Raji (cell line): Measurements from ENCODE around the gene INPP5A.

Source experiments
- POLR2A ChIP-seq: IDR thresholded peaks from 2 replicates; pipeline ENCODE4 v1.6.1; 2011; ENCODE audit warnings: low read depth, low read length, control low read depth; ENCODE audit not compliant: insufficient read depth

Gene INPP5A

DNA sequence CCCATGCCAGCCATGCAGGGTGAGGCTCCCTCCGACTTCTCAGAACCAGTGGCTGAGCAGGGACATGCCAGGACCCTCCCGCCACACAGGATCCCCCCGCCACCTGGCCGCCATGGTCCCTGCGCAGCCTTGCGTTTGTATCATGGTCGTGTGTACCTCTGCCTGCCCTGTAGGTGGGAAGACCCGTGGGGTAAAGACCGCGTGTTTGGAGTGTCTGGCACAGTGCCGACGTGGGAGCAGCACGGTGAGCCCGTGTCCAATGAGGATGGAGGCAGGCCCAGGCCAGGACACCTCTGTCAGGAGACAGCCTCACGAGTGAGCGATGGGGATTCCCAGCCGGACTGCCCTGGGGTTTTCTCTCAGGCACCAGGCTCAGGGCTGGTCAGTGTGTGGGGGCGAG lies 216.5 kb downstream of the INPP5A start:
- no peak for TF ChIP-seq POLR2A

DNA sequence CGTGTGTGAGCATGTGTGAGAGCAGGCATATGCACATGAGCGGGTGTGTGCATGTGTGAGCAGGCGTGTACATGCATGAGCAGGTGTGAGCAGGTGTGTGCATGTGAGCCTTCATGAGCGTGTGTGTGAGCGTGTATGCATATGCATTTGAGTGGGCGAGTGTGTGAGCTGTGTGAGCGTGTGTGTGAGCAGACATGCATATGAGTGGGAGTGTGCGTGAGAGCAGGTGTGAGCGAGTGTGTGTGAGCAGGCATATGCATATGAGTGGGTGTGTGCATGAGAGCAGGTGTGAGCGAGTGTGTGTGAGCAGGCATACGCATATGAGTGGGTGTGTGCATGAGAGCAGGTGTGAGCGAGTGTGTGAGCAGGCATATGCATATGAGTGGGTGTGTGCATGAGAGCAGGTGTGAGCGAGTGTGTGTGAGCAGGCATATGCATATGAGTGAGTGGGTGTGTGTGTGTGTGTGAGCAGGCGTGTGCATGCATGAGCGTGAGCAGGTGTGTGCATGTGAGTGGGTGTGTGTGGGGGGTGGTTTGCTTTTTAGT lies 217.7 kb downstream of the INPP5A start:
- TF ChIP-seq POLR2A, result no peak

DNA sequence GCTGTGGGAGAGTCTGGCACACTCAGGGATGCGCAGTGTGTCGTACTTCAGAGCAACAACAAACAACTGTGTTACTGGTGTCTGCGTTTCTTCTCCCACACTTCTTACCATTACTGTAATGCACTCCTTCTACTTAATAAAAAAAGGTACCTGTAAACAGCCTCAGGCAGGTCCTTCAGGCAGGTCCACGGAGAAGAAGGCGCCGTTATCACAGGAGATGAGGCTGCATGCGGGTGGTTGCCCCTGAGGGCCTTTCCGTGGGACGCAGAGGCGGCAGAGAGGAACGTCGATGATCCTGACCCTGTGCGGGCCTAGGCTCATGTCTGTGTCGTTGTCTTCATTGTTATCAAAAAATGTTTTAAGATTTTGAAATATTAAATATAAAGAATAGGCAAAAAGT lies 219.0 kb downstream of the INPP5A start:
- TF ChIP-seq POLR2A, result no peak

DNA sequence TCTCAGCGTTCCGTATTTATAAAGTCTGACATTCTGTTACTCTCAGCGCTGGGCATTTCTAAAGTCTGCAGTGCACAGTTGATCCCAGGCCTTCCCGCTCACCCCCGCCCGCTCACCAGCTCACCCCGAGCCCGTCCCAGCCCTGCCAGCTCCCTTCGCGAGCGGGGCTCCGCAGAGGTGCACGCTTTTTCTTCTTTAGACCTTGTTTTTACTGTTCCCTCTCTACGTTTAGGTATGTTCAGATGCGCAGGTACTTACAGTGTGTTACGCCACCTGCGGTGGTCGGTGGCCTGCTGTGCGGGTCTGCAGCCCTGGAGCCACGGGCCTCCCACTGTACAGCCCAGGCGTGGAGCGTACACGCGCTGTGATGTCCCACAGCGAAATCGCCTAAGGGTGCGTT lies 219.6 kb downstream of the INPP5A start:
- no peak for TF ChIP-seq POLR2A

DNA sequence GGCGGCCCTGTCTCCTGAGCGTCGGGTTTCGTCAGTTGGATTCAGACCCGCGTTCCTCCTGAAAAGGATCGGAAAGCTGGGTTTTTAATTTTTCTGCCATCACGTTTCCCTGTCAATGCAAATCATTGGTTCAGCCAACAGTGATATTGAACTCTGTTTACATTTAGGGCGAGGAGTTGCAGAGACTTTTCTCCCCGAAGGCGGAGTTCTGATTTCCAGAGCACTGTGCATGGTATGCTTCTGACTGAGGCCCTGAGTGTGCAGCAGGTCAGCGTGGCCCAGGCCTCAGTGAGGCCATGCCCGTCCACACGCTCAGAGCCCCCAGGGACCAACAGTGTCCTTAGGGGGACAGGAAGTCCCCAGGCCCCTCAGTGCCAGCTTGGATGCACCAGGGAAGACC lies 221.3 kb downstream of the INPP5A start:
- TF ChIP-seq POLR2A, result no peak

DNA sequence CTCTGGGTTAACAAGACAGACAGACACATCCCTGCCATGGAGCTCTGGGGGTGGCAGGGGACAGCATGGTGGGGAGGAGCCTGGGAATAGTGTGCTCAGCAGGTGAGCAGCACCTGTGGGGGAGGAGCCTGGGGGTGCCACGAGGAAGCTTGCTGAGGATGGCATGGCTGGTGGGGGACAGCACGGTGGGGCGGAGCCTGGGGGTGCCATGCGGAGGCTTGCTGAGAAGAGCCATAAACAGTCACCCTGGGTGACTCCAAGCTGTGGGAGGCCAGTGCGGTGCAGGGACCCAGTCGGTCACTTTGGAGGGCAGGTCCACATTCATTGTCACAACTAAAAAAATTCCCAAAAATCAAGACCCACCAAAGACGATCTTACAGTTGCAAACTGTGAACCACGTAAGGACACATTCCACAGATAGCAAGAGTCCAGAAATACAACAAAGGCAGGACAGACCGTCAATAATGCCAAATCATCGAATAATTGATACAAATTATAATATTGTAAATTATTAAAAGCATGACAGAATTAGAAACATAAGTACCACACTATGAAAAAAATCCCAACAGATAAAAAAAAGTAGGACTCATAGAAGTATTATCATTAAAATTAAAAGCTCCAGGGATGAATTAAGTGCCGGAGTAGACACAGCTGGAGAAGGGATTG lies 223.9 kb downstream of the INPP5A start:
- TF ChIP-seq POLR2A, result no peak

DNA sequence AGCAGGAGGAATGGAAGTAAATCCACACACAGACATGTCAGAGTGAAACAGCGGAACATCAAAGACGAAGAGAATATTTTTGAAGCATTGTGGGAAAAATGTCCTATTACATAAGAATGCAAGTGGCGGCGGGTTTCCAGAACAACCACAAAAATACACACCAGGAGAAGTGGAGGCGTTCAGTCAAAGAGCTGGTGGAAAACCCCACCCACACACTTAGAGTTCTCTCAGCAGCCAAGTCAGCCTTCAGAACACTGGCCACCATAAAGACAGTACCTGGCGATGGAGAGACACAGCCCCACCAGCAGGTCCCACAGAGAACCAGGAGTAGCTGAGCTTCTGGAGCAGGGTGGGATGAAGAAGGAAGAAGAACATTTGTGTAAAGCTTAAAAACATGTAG lies 224.7 kb downstream of the INPP5A start:
- no peak for TF ChIP-seq POLR2A

DNA sequence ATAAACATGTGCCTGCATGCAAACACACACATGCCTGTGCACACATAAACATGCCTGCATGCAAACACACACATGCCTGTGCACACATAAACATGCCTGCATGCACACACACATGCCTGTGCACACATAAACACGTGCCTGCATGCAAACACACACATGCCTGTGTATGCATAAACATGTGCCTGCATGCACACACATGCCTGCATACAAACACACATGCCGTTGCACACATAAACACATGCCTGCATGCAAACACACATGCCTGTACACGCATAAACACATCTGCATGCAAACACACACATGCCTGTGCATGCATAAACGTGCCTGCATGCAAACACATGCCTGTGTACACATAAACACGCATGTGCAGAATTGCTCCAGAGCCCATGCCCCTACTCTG lies 226.0 kb downstream of the INPP5A start:
- TF ChIP-seq POLR2A, result no peak

DNA sequence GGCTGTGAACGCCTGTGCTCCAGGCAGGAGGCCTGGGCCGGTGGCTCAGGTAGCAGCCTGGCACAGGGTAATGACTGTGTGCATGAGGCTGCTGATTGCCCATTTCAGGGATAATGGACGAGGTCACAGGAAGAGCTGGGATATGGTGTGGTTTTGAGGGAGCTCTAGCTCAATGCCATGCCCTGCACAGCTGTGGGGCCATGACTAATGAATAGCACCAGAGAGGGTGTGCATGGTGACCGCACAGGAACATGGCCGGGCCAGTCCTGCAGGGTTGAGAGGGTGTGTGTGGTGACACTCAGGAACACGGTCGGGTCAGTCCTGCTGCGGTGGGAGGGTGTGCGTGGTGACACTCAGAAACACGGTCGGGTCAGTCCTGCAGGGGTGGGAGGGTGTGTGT lies 226.5 kb downstream of the INPP5A start:
- no peak for TF ChIP-seq POLR2A

DNA sequence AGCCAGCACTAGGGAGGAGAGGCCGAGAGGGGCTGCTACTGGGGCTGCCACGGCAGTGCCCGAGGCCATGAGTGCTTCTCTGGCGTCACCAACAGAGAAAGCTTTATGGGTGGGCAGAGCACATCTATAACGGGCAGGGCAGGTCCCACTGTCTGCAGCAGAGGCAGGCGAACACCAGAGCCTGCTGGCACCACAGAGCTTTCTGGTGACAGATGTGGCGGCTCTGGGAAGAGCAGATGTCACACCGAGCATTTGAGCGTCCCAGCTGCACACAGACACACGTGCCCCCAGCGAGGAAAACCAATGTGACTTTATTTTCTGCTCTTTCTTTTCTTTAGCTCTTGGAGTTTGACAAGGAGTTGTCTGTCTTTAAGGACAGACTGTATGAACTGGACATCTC lies 227.8 kb downstream of the INPP5A start:
- TF ChIP-seq POLR2A, result no peak

DNA sequence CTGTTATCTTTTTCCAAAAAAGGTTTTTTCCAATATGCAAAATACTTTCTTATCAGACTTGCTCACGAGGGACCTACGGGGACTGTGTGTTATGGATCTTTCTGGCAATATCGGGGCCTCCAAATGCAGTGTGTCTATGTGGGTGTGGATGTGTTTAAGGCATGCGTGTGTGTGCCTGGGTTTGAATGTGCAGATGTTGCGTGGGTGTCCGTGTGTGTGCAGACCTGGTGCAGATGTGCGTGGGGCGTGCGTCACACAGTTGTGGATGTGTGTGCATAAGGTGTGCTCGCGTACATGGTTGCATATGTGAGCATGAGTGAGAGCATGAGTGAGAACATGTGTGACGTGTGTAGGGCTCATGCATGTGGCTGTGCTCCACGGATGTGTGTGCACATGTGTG lies 228.7 kb downstream of the INPP5A start:
- no peak for TF ChIP-seq POLR2A

DNA sequence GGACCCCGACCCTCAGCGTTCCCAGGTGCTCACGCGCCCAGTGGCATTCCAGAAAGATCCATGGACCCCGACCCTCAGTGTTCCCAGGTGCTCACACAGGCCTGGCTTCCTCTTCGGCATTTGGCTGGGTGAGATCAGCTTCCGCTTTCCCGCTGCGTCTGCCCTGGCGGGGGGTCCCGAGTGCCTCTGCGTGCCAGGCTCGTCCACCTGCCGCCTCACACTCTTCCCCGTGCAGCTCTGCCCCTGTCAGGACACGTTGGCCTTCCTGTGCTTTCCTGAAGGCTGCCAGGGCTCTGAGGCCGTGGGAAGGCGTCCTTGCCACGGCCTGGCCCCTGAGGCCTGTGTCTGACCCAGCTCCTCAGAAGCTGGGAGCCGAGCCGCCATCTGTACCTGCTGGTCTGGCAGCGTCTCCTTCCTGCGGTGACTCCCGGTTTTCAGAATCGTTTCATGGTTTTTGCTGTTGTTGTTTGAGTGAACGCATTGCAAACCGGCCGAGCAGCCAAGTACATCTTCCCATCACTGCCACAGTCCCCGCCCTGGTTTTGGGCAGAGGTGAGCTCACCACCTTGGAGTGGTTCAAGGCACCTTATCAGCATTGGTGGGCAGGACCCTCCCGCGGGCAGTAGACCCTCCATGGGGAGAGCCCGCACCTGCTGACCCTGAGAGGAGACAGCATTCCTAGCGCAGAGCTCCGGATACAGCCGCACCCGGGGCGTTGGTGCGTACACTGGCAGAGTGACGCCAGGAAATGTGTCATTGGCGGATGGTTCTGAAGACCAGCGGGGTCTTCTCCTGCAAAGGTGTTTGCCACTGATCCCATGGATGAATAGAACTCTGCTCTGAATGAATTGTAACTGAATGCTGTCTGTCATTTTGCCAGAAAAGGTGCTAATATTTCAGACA lies 231.0 kb downstream of the INPP5A start:
- no peak for TF ChIP-seq POLR2A

DNA sequence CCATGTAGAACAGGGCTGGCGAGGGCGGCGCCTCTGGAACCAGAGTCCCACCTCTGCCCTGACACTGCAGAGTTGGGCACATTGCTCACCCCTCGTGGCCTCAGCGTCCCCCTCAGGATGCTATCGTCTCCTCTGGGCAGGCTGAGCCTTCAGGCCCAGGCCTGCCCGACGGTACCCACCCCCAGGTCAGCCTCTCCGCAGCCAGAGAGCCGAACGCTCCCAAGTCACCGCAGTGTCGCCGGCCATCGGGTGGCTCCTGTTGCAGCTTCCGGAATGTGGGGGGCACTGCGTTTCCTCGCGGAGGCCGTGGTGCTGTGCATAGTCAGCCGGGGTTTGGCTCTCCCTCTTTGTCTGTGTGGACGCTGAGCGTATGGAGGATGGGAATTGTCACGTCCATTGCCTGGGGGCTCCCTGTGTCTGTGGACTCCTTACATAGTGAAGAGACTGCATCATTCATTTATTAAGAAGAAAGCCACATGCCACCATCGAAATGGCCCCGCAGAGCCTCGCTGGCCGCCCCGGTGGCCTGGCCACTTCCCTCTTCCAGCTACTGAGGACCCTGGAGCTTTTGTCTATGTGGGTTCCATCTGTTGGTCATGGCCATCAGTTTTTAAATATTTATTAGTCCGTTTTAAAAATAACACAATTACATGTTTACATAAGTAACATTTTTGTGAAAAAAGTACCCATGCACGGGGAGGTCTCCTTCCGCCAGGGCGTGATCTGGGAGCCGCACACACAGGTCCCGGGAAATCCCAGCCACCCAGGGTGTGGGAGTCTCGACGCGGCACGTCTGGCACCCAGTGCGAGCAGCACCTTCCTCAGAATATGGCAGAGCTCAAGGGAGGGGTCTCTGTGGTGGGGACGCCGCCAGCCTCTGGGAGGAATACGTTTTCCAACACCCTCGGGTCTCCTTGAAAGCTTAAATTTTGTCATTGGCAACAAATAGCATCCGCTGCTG lies 232.8 kb downstream of the INPP5A start:
- no peak for TF ChIP-seq POLR2A

DNA sequence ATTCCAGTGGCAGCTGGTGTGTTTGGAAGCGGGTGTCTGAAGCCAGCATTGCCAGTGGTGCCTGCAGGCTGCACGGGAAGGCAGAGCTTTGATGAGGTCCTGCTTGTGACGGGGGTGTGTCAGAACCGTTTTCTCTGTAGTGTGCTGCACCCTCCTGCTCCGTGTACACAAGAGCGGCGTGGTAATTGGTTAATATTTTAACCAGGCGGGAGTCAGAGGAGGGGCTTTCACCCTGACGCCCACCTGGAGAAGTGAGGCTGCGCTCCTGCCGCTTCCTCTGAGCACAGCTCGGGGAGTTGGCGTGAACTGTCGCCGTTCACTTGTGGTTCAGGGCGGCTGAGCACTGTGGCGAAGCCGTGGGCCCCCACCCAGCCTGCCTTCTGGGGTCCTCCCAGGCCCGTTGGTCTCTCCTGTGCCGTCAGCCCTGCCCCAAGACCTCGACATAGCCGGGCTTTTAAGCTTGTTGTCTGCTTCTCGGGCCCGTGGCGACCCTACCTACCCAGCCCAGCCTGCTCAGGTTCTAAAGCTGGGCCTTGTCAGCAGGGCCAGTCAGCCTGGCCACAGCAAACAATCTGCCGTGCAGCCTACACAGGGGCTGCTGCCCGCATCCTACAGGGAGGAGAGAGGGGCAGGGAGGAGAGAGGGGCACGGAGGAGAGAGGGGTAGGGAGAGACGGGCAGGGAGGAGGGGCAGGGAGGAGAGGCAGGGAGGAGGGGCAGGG lies 236.8 kb downstream of the INPP5A start:
- TF ChIP-seq POLR2A, result no peak
